Measurements from ENCODE around the gene BARHL1. TPM values are rescaled to one million over a fixed set of nuclear protein-coding genes. Genes with fewer than 3 reads are reported as not detected.

Gene BARHL1
- total RNA-seq, 2 experiments from 2014 or later: not detected

- H3K4me1 Mint-ChIP-seq (ENCODE audit: low read depth): peaks cover 10% of the 10 kb centered on the region
- ChIA-PET CTCF (interaction anchor here (0.6 to 1.2 kb wide), 2 partner anchors 12 to 178 kb away, joined by 3 read pairs; no protein-coding TSS in a partner anchor), POLR2A (interaction anchor here (0.5 to 0.7 kb wide), 2 partner anchors 17 to 221 kb away, joined by 3 to 4 read pairs; no protein-coding TSS in a partner anchor)
- H3K4me3 Mint-ChIP-seq: no peak overlapping the region
- no peak overlapping the region for H3K27ac Mint-ChIP-seq
- DNase-seq: no peak
- no peak for ATAC-seq
- TF ChIP-seq CTCF (IDR thresholded peaks at IDR 0.05): no peak
- H3K27me3 Mint-ChIP-seq: peaks cover 47% of the 10 kb centered on the region
- intact Hi-C loops (cut with micrococcal nuclease): no loop called here
- H3K36me3 Mint-ChIP-seq (ENCODE audit: low read depth): peaks cover 20% of the 10 kb centered on the region
- no peaks in the 10 kb centered on the region for H3K9me3 Mint-ChIP-seq
Measured at GRCh38 chr9:132590318-132591182, 8.1 kb downstream of the BARHL1 start.

GRCh38 chr9:132591244-132591643 is 8.8 kb downstream of the BARHL1 start:
- no peak overlapping the region for H3K27ac Mint-ChIP-seq
- POLR2A ChIA-PET: interaction anchor here (0.5 kb wide), 1 partner anchor 221 kb away, joined by 3 read pairs; no protein-coding TSS in a partner anchor
- ATAC-seq (no peak), DNase-seq (no peak)
- H3K4me3 Mint-ChIP-seq: no peak overlapping the region
- intact Hi-C loops (cut with micrococcal nuclease): no loop called here
- H3K9me3 Mint-ChIP-seq: no peaks in the 10 kb centered on the region
- H3K36me3 Mint-ChIP-seq (ENCODE audit: low read depth): peaks cover 26% of the 10 kb centered on the region
- H3K4me1 Mint-ChIP-seq (ENCODE audit: low read depth): peaks cover 10% of the 10 kb centered on the region
- no peak for TF ChIP-seq CTCF (IDR thresholded peaks at IDR 0.05)
- H3K27me3 Mint-ChIP-seq: peaks cover 41% of the 10 kb centered on the region
- CTCF ChIA-PET: interaction anchor here (0.6 to 1.2 kb wide), 2 partner anchors 12 to 179 kb away, joined by 3 read pairs; no protein-coding TSS in a partner anchor

- POLR2A ChIA-PET: no interaction called here
- ATAC-seq (no peak), DNase-seq (no peak)
- Mint-ChIP-seq H3K27ac (no peak overlapping the region), H3K4me1 (ENCODE audit: low read depth) (peaks cover 10% of the 10 kb centered on the region), H3K9me3 (no peaks in the 10 kb centered on the region), H3K27me3 (peaks cover 35% of the 10 kb centered on the region), H3K4me3 (no peak overlapping the region), H3K36me3 (ENCODE audit: low read depth) (peaks cover 32% of the 10 kb centered on the region)
- intact Hi-C loops (cut with micrococcal nuclease): no loop called here
- TF ChIP-seq CTCF (IDR thresholded peaks at IDR 0.05): no peak
- CTCF ChIA-PET: interaction anchor here (0.9 to 1.2 kb wide), 2 partner anchors 17 to 179 kb away, joined by 3 read pairs; no protein-coding TSS in a partner anchor
Measured at GRCh38 chr9:132591751-132592314, 9.4 kb downstream of the BARHL1 start.

- H3K9me3 Mint-ChIP-seq: no peaks in the 10 kb centered on the region
- peaks cover 34% of the 10 kb centered on the region for H3K27me3 Mint-ChIP-seq
- ChIA-PET CTCF (interaction anchor here (0.9 kb wide), 1 partner anchor 18 kb away, joined by 3 read pairs; no protein-coding TSS in a partner anchor), POLR2A (no interaction called here)
- intact Hi-C loops (cut with micrococcal nuclease): no loop called here
- H3K4me1 Mint-ChIP-seq (ENCODE audit: low read depth): peaks cover 10% of the 10 kb centered on the region
- H3K36me3 Mint-ChIP-seq (ENCODE audit: low read depth): peaks cover 32% of the 10 kb centered on the region
- DNase-seq: no peak
- H3K4me3 Mint-ChIP-seq: no peak overlapping the region
- no peak overlapping the region for H3K27ac Mint-ChIP-seq
- TF ChIP-seq CTCF (IDR thresholded peaks at IDR 0.05): no peak
- ATAC-seq: no peak
Measured at GRCh38 chr9:132592451-132592850, 10.0 kb downstream of the BARHL1 start.

- intact Hi-C loops (cut with micrococcal nuclease): no loop called here
- ChIA-PET CTCF (no interaction called here), POLR2A (no interaction called here)
- no peak for TF ChIP-seq CTCF (IDR thresholded peaks at IDR 0.05)
- no peak for ATAC-seq
- Mint-ChIP-seq H3K36me3 (ENCODE audit: low read depth) (peaks cover 42% of the 10 kb centered on the region), H3K4me3 (no peak overlapping the region), H3K9me3 (no peaks in the 10 kb centered on the region), H3K27me3 (peaks cover 18% of the 10 kb centered on the region), H3K4me1 (ENCODE audit: low read depth) (peaks cover 10% of the 10 kb centered on the region), H3K27ac (no peak overlapping the region)
- DNase-seq: no peak
Measured at GRCh38 chr9:132594412-132594811, 12.0 kb downstream of the BARHL1 start.
